DOHH2 (cell line): ENCODE results near the gene TMEM92.
"Not testable (repeated sequence)": the region's sequence is repeated elsewhere in the genome, so short reads cannot be mapped to it uniquely, and the experiment has no call there.

Experiments
- EZH2phosphoT487 ChIP-seq: fragments of 200-600 bp; sonication (generic); IDR thresholded peaks from 2 replicates; pipeline ENCODE4 v1.6.1; 2017; ENCODE audit warnings: borderline replicate concordance, mild to moderate bottlenecking, antibody characterized with exemption, low read length, moderate library complexity, mixed read lengths
- TF ChIP-seq, protein P1 (sequence below): fragments of 200-600 bp; sonication (generic); IDR thresholded peaks from one replicate; pipeline ENCODE4 v1.5.1; 2014; ENCODE audit warnings: antibody characterized with exemption, mild to moderate bottlenecking, low read depth, low read length; ENCODE audit not compliant: poor library complexity, severe bottlenecking

DNA sequence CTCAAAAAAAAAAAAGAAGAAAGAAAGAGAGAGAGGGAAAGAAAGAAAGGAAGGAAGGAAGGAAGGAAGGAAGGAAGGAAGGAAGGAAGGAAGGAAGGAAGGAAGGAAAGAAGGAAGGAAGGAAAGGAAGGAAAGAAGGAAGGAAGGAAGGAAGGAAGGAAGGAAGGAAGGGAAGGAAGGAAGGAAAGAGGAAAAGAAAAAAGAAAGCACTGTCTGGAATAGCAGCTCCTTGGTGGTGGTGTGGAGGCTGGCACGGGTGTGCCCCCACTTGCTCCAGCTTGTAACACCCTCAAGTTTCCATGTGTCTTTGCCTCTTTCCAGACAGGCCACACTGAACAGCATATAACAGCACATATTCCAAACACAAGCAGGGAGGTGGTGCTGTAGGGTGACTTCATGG, 26.6 kb downstream of the TMEM92 start:
- TF ChIP-seq, protein P1, sequence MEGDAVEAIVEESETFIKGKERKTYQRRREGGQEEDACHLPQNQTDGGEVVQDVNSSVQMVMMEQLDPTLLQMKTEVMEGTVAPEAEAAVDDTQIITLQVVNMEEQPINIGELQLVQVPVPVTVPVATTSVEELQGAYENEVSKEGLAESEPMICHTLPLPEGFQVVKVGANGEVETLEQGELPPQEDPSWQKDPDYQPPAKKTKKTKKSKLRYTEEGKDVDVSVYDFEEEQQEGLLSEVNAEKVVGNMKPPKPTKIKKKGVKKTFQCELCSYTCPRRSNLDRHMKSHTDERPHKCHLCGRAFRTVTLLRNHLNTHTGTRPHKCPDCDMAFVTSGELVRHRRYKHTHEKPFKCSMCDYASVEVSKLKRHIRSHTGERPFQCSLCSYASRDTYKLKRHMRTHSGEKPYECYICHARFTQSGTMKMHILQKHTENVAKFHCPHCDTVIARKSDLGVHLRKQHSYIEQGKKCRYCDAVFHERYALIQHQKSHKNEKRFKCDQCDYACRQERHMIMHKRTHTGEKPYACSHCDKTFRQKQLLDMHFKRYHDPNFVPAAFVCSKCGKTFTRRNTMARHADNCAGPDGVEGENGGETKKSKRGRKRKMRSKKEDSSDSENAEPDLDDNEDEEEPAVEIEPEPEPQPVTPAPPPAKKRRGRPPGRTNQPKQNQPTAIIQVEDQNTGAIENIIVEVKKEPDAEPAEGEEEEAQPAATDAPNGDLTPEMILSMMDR: not testable (repeated sequence)
- TF ChIP-seq EZH2phosphoT487: not testable (repeated sequence)
